Mesendoderm (in vitro differentiated cells): ENCODE measurements around the gene NRDC.

Experiments
- DNase-seq: peaks from one replicate; pipeline ENCODE4 v3.0.0; 2013
- H2AK5ac ChIP-seq: 2 replicates; pipeline ENCODE4 v1.6.1; 2013; ENCODE audit warnings: low read length, inconsistent platforms
- H2BK120ac ChIP-seq: 2 replicates; pipeline ENCODE4 v1.6.1; 2013; ENCODE audit warnings: low read depth, mild to moderate bottlenecking, low read length, moderate library complexity, mixed read lengths
- H2BK15ac ChIP-seq: replicated peaks from 2 replicates; pipeline ENCODE4 v1.6.1; 2013; ENCODE audit warnings: low read depth, mild to moderate bottlenecking, moderate library complexity
- H2BK5ac ChIP-seq: 2 replicates; pipeline ENCODE4 v1.6.1; 2013; ENCODE audit warnings: low read length, inconsistent platforms
- H3K18ac ChIP-seq: 2 replicates; pipeline ENCODE4 v1.6.1; 2013; ENCODE audit warnings: mild to moderate bottlenecking, low read length, mixed read lengths
- H3K23ac ChIP-seq: one replicate; pipeline ENCODE4 v1.6.1; 2013; ENCODE audit warnings: low read length
- H3K27ac ChIP-seq: 2 replicates; pipeline ENCODE4 v1.5.1; 2013; ENCODE audit warnings: low read depth, mild to moderate bottlenecking, inconsistent platforms, low read length, moderate library complexity
- H3K27me3 ChIP-seq: 2 replicates; pipeline ENCODE4 v1.6.1; 2013; ENCODE audit warnings: low read length, control low read depth, mild to moderate bottlenecking, inconsistent platforms; ENCODE audit not compliant: insufficient read depth, poor library complexity
- H3K36me3 ChIP-seq: 2 replicates; pipeline ENCODE4 v1.6.1; 2013; ENCODE audit warnings: low read length, inconsistent platforms; ENCODE audit not compliant: control insufficient read depth, insufficient read depth
- H3K4ac ChIP-seq: one replicate; pipeline ENCODE4 v1.6.1; 2013; ENCODE audit warnings: low read depth, mild to moderate bottlenecking, low read length, moderate library complexity
- H3K4me1 ChIP-seq: 2 replicates; pipeline ENCODE4 v1.6.1; 2013; ENCODE audit warnings: low read depth, low read length, inconsistent platforms; ENCODE audit not compliant: control insufficient read depth
- H3K4me2 ChIP-seq: 2 replicates; pipeline ENCODE4 v1.6.1; 2013; ENCODE audit warnings: low read length
- H3K4me3 ChIP-seq: 2 replicates; pipeline ENCODE4 v1.5.1; 2013; ENCODE audit warnings: mild to moderate bottlenecking, low read length
- H3K56ac ChIP-seq: one replicate; pipeline ENCODE4 v1.6.1; 2013; ENCODE audit warnings: low read length
- H3K79me1 ChIP-seq: 2 replicates; pipeline ENCODE4 v1.6.1; 2013; ENCODE audit warnings: low read length, inconsistent platforms
- H3K79me2 ChIP-seq: 2 replicates; pipeline ENCODE4 v1.6.1; 2013; ENCODE audit warnings: mild to moderate bottlenecking, low read length; ENCODE audit not compliant: control insufficient read depth, insufficient read depth
- H3K9ac ChIP-seq: 2 replicates; pipeline ENCODE4 v1.6.1; 2013; ENCODE audit warnings: low read length, inconsistent platforms
- H4K5ac ChIP-seq: one replicate; pipeline ENCODE4 v1.6.1; 2013; ENCODE audit warnings: low read length
- H4K8ac ChIP-seq: one replicate; pipeline ENCODE4 v1.6.1; 2013; ENCODE audit warnings: low read depth, mild to moderate bottlenecking, control low read depth, low read length, moderate library complexity
- WGBS: extraction: QIAGEN DNeasy Blood & Tissue Kit; methylation state at CpG from one replicate; pipeline ENCODE4 v1.1.7; 2013; ENCODE audit warnings: low lambda C conversion rate, missing lambda C conversion rate; ENCODE audit not compliant: insufficient coverage; ENCODE audit errors: extremely low coverage; 5-methylcytosine and 5-hydroxymethylcytosine counted together

Gene NRDC

GRCh38 chr1:51920130-51920529 lies 41.6 kb upstream of the NRDC start:
- Histone ChIP-seq H3K9ac (no peak overlapping the region), H3K79me2 (no peaks in the 10 kb centered on the region), H3K27me3 (no peaks in the 10 kb centered on the region), H2BK120ac (no peak overlapping the region), H3K36me3 (peaks cover 2% of the 10 kb centered on the region), H3K4me1 (peaks cover 8% of the 10 kb centered on the region), H3K27ac (no peak overlapping the region), H3K23ac (no peak overlapping the region), H3K79me1 (no peaks in the 10 kb centered on the region), H2BK15ac (no peak overlapping the region), H4K8ac (no peak overlapping the region), H2BK5ac (no peak overlapping the region), H4K5ac (no peak overlapping the region), H3K4me2 (no peak overlapping the region), H3K56ac (no peak overlapping the region), H3K18ac (no peak overlapping the region), H3K4me3 (no peak overlapping the region), H2AK5ac (no peak overlapping the region), H3K4ac (no peak overlapping the region)
- DNase-seq: no peak
- WGBS: no CpG with 5 or more reads among the region's 5 CpGs

DNA sequence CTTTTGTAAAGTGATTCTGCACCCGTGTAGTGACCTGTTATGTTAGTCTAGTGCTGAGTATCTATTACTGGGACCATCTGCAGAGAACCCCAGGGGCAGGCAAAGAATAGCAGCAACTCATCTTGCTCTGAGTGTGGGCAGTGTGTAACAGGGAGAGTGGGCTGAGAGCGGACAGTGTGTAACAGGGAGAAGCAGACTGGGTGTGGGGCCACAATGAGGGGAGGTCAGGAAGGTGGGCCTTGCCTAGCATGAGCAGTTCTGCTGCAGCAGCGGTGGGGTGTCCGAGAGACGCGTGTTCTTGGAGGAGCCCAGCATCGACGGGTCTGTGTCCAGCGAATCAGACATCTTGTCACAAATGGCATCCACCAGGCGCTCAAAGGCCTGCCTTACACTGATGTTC lies 41.2 kb upstream of the NRDC start:
- no peak overlapping the region for H3K4me3 ChIP-seq
- peaks cover 8% of the 10 kb centered on the region for H3K4me1 ChIP-seq
- peaks cover 2% of the 10 kb centered on the region for H3K36me3 ChIP-seq
- no peak overlapping the region for H2BK15ac ChIP-seq
- no peak overlapping the region for H3K4ac ChIP-seq
- no peak overlapping the region for H2AK5ac ChIP-seq
- H3K79me2 ChIP-seq: no peaks in the 10 kb centered on the region
- DNase-seq: no peak
- no peak overlapping the region for H3K4me2 ChIP-seq
- no peaks in the 10 kb centered on the region for H3K27me3 ChIP-seq
- no peak overlapping the region for H2BK120ac ChIP-seq
- no peak overlapping the region for H3K27ac ChIP-seq
- H4K8ac ChIP-seq: no peak overlapping the region
- no peak overlapping the region for H3K9ac ChIP-seq
- no peaks in the 10 kb centered on the region for H3K79me1 ChIP-seq
- no CpG with 5 or more reads among the region's 10 CpGs for WGBS
- no peak overlapping the region for H4K5ac ChIP-seq
- no peak overlapping the region for H3K18ac ChIP-seq
- no peak overlapping the region for H2BK5ac ChIP-seq
- no peak overlapping the region for H3K23ac ChIP-seq
- H3K56ac ChIP-seq: no peak overlapping the region

GRCh38 chr1:51916587-51917405 lies 38.3 kb upstream of the NRDC start:
- no peaks in the 10 kb centered on the region for H3K79me2 ChIP-seq
- no peak overlapping the region for H2BK120ac ChIP-seq
- no CpG with 5 or more reads among the region's 5 CpGs for WGBS

DNA sequence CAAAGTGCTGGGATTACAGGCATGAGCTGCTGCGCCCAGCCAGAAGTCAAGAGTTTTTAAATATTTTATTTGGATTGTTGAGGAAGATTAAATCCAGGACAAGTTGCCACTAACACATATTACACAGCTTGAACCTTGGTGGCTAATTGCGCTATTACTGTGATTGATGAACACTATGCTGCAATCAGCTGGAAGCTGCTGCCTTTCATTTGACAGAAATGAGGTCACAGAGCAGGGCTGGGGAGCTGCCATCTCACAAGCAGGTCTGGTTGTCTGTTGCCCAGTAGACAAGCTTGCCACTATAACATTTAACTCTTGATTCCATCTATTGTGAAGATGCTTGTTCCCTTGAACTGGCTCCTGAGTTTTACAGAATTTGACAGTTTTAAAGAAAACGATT lies 37.4 kb upstream of the NRDC start:
- no peak overlapping the region for H3K4me2 ChIP-seq
- H2BK120ac ChIP-seq: no peak overlapping the region
- H2BK5ac ChIP-seq: no peak overlapping the region
- no peak overlapping the region for H3K9ac ChIP-seq
- no peak overlapping the region for H4K5ac ChIP-seq
- no peak overlapping the region for H3K56ac ChIP-seq
- peaks cover 2% of the 10 kb centered on the region for H3K36me3 ChIP-seq
- no peak overlapping the region for H3K18ac ChIP-seq
- no peak overlapping the region for H3K4ac ChIP-seq
- no peak overlapping the region for H2BK15ac ChIP-seq
- no peaks in the 10 kb centered on the region for H3K79me1 ChIP-seq
- no peak overlapping the region for H2AK5ac ChIP-seq
- no peak overlapping the region for H4K8ac ChIP-seq
- no peak for DNase-seq
- H3K23ac ChIP-seq: no peak overlapping the region
- H3K4me1 ChIP-seq: peaks cover 7% of the 10 kb centered on the region
- no peak overlapping the region for H3K27ac ChIP-seq
- no peaks in the 10 kb centered on the region for H3K27me3 ChIP-seq
- no CpG with 5 or more reads among the region's 3 CpGs for WGBS
- H3K79me2 ChIP-seq: no peaks in the 10 kb centered on the region
- no peak overlapping the region for H3K4me3 ChIP-seq

More at GRCh38 chr1:51916587-51917405, 38.3 kb upstream of the NRDC start:
- Histone ChIP-seq H3K27me3 (no peaks in the 10 kb centered on the region), H4K8ac (no peak overlapping the region), H3K27ac (no peak overlapping the region), H3K4me3 (no peak overlapping the region), H3K23ac (no peak overlapping the region), H3K4me2 (no peak overlapping the region), H3K79me1 (no peaks in the 10 kb centered on the region), H3K4ac (no peak overlapping the region), H2AK5ac (no peak overlapping the region), H3K4me1 (peaks cover 7% of the 10 kb centered on the region), H3K36me3 (peaks cover 2% of the 10 kb centered on the region), H2BK15ac (no peak overlapping the region), H3K56ac (no peak overlapping the region), H3K9ac (no peak overlapping the region), H3K18ac (no peak overlapping the region), H4K5ac (no peak overlapping the region), H2BK5ac (no peak overlapping the region)
- no peak for DNase-seq

DNA sequence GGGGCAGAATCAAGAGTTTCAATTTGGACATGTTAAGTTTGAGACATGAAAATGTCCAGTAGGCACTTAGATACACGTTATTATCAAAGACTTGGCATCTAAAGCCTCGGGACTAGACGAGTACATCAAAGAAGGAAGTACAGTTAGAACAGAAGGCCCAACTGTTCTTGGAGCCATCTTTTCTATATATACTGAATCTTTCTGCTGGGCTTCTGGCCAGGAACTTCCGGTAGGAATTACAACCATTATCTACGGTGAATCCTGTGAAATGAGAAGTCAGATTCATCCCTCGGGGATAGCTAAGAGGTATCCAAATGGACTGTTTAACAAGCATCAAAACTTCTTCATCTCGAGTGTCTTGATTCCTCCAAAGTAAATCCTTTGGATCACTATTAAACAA lies 34.4 kb upstream of the NRDC start:
- Histone ChIP-seq H3K79me1 (no peaks in the 10 kb centered on the region), H4K8ac (no peak overlapping the region), H3K18ac (no peak overlapping the region), H3K4me2 (no peak overlapping the region), H3K36me3 (no peaks in the 10 kb centered on the region), H2BK15ac (no peak overlapping the region), H4K5ac (no peak overlapping the region), H2BK120ac (no peak overlapping the region), H2BK5ac (no peak overlapping the region), H3K27ac (no peak overlapping the region), H3K56ac (no peak overlapping the region), H3K4ac (no peak overlapping the region), H3K23ac (no peak overlapping the region), H3K9ac (no peak overlapping the region), H3K4me3 (no peak overlapping the region), H3K79me2 (no peaks in the 10 kb centered on the region), H3K27me3 (no peaks in the 10 kb centered on the region), H3K4me1 (no peaks in the 10 kb centered on the region), H2AK5ac (no peak overlapping the region)
- no peak for DNase-seq
- no CpG with 5 or more reads among the region's 7 CpGs for WGBS
